ENCODE data around the gene RPUSD4.

Gene RPUSD4

DNA sequence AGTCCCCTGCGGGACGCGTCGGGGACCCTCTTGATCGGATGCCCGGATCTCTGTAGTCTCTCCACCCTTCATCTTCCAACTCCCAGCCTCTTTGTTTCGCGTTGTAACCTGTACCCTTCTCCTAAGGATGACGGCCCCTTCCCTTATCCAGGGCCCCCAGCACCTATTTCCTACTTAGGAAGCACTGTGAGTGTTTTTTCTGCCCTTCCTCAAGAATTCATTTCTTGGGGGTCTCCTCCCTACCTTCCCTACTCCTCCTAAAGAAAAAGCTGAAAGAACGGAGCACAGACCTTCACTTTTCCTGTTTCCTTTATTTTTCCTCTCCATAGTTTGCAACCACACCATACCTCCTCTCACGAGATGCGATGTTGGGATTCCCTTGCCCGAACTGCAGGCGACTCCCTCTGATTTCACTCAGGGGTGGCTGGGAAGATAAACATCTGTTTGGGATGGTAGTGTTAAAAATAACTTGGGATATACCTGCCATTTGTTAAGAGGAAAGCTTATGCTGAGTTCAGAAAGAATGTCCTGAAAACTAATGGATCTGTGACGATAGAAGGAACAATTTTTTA is 725 bp upstream of the RPUSD4 start:
- no peak for DNase-seq (ENCODE audit: low read depth)

DNA sequence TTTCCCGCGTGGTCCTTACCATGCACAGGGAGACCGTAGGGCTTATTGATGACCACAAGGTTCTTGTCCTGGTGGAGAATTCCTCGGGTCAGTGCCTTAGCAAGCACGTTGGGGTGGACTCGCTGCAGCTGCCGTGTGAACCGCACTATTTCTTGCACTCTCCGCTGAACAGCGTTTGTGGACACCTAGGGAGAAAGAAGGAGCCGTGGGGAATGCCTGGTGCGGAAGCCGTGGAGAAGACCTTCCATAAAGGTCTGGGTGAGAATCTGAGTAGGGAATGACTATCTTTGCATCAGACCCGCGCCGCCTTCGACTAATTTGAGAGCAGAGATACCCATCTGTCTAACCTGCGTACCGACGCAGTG is 597 bp downstream of the RPUSD4 start:
- no peak for DNase-seq (ENCODE audit: low read depth)

DNA sequence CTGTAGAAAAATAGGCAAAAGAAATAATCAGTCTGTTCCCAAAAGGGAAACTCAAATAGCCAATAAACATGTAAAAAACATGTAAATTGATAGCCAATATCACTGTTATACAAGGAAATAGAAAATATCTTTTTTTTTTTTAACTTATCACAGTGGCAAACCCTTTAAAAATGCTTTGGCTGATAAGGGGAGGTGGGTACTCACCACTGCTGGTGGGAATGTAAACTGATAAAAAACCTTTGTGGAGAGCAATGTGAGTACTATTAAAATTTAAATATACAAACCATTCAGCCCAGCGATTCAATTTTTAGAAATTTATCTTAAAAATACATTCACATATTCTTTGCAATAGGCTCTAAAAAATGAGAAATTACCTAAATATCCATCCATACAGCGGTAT is 3.6 kb downstream of the RPUSD4 start:
- no peak for DNase-seq (ENCODE audit: low read depth)

DNA sequence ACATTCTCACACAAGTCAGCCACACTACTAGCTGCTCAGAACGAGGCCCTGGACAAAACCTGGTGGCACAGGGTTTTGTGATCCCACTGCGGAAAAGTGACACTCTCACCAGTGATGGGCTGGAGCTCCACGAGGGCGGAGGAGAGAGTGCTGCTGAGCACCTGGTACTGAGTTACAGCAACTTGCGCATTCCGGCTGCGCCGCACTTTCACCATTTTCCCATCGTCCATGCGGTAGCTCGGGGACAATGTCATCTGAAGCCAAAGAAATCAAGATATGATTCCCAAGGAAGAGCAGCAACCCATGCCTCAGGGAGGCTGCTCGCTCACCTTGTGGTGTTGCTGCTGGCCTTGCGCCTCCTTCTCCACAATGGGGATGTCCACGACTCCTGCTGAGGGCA is 6.1 kb downstream of the RPUSD4 start:
- DNase-seq (ENCODE audit: low read depth) = no peak

DNA sequence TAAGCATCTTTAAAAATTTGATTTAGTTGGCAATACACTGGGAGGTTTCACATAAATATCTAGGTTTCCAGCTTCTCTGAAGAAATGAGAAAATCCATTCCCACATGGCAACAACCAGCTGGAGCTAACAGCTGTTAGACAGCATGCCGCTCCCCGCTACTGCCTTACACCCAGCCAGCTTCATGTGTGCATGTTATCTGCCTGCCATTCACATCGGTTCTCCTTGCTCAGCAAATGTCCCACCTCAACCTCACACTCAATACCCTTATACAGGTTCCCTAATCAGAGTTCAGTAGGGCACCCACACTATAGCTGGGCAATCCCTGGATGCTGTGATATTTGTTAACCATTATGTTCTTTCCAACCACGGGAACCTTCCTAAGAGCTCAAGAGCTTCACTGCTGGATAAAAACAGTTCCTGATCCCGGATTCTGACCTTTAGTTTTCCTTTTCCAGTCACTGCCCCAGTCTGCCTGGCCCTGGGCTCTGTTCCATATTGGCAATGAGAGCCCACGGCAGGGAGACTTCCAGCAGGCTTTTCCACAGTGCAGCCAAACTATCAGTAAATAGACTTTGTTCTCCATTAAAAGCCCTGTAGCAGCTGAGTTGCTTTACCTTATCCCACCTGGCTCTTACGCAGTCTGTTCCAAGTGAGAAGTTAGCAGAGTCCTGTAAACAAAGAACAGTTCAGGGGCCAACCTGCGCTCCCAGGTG is 8.6 kb downstream of the RPUSD4 start:
- no peak for DNase-seq (ENCODE audit: low read depth)

DNA sequence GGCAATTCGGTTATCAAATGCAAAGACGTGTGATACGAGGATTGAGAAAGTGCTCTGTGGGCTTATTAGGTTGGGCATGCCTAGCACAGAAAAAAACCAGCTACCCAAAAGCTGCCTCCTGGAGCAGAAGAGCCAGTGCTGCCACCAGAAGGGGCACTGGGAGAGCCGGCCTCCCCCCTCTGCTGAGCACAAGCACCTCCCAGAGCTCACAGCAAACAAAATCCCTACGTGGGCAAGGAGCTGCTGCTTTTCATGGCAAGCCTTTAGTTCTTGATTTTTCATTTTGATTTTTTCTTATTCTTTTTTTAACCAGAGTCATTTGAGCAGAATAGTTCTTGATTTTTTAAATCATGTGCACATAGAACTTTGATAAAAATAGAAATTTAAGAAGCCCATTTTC is 12.8 kb downstream of the RPUSD4 start:
- DNase-seq (ENCODE audit: low read depth) = no peak

DNA sequence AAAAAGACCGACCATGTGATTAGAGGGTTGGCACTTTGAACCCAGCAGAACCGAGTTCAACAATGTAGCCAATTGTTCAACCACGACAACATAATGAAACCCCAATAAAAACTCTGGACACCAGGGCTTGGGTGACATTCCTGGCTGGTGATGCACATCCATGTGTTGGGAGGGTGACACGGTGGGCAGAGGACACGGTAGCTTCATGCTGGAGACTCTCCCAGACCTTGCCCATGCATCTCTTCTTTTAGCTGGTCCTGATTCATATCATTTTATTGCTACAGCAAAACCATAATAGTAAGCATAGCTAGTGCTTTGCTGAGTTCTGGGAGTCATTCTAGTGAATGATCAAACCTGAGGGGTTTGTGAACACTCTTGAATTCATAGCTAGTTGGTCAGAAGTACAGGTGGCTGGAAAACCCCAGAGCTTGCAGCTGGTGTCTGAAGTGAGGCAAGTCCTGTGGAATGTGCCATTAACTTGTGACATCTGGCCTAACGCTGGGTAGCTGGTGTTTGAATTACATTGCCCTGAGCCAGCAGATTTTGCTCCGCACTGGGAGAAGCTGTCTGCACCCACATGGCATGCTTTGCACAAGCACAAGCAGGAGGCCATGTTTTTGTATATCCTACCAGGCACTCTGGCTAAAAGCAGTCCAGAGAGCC is 14.0 kb downstream of the RPUSD4 start:
- DNase-seq (ENCODE audit: low read depth) = no peak

DNA sequence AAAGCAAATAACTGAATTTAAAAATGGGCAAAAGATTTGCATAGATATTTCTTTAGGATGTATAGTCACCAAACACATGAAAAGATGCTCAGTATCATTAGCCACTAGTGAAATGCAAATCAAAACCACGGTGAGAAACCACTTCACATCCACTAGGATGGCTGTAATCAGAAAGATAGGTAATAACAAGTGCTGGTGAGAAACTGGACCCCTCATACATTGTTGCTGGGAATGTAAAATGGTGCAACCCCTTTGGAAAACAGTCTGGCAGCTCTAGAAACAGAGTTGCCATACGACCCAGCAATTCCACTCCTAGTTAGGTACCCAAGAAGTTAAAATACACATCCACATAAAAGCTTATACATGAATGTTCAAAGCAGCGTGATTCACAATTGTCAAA is 16.3 kb downstream of the RPUSD4 start:
- DNase-seq (ENCODE audit: low read depth) = no peak

DNA sequence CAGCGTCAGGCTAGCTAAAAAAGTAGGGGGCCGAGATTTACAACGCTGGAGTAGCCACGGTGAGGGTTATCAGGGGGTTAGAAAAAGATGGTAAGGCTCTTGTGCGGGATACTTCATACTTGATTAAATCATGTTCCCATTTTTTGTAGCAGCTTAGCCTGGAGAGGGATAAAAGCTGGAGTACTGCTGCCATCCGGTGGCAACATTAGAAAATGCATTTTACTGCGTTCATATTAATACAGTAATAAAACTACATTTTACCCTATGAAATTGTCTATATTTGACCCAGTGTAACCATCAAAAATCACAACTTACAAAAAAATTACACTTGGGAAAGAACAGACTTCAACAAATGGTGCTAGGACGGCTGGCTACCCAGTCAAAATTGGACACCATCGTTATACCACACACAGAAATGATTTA is 17.3 kb downstream of the RPUSD4 start:
- DNase-seq (ENCODE audit: low read depth) = no peak

DNA sequence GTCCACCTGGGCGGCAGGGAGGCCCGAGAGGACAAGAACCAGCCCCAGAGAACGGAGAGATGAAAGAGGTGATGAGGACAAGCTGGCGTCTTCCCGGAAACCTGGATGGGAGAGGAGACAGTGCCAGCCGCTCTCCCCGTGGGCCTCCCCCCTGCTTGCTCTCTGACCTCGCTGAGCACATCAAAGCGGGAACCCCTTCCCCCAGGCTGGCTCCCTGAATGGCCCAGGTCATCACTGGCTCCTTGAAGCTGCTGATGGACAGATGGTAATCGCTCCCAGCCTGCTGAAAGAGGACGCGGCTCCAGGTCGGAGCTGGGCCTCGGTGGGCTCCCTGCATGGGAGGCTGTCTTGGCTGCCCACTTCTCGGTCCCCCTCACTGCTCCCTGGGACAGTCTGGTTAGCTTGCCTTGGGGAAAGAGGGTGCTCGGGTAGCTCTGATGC is 18.4 kb downstream of the RPUSD4 start:
- DNase-seq (ENCODE audit: low read depth) = no peak

DNA sequence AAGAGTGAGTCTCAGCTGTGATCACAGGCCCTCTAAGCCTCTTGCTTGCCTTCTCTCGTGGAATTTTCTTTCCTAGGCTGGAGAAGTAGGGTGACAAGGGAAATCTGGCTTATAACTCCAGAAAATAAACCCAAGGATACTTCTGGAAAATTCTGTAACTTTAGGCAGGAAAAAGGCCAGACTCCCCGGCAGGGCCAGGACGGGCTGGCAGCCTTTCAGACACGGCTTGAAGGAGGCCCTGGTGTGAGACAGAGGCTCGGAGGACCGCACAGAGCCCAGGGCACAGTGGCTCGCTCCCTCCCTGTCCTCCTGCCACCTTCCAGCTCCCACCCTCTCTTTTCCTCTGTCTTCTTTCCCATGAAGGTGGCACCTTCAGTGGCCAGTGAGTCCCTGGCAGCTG is 19.1 kb downstream of the RPUSD4 start:
- DNase-seq (ENCODE audit: low read depth) = no peak

DNA sequence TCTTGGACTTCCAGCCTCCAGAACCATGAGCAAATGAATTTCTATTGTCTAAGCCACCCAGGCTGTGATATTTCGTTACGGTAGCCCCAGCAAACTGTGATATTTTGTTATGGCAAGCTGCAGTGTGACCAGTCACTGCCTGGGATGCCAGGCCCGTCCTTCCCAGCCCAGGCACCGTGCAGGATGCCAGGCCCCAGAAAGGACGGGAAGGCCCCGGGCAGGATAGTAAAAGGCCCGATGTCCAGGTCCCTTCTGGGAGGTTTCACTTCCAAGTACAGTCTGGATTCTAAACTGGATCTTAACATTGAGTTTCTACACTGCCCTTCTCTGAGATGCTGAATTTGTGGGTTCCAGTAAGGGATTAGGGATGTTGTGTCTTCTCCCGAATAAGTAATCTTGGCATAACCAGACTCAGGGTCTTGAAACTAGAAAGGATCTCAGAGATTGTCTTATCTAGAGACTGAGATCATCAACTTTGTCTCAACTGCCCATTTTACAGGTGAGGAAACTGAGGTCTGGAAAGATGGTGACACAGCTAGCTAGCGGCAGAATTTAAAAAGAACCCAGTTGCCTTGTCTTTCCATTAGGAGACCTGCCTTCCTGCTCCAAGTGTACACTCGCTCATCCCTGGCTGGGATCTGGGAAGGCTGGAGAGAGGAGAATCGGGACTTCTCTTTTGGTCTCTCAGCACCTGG is 19.9 kb downstream of the RPUSD4 start:
- DNase-seq (ENCODE audit: low read depth) = no peak

DNA sequence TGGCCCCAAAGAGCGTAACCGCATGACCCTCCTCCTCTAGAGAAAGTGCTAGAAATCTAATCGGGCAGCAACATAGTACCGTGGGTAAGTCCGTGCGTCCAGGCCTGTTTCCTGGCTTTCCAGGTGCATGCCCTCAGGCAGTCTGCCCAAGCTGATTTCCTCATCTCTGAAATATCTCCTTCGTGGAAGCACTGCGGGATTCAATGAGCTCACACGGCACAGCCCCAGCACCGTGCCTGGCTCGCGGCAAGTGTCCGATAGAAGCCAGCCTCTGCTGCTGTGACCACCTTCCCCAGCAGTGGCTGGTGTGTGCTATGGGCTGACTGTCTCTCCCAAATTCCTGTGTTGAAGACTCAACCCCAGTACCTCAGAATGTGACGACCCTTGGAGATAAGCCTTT is 20.7 kb downstream of the RPUSD4 start:
- no peak for DNase-seq (ENCODE audit: low read depth)

DNA sequence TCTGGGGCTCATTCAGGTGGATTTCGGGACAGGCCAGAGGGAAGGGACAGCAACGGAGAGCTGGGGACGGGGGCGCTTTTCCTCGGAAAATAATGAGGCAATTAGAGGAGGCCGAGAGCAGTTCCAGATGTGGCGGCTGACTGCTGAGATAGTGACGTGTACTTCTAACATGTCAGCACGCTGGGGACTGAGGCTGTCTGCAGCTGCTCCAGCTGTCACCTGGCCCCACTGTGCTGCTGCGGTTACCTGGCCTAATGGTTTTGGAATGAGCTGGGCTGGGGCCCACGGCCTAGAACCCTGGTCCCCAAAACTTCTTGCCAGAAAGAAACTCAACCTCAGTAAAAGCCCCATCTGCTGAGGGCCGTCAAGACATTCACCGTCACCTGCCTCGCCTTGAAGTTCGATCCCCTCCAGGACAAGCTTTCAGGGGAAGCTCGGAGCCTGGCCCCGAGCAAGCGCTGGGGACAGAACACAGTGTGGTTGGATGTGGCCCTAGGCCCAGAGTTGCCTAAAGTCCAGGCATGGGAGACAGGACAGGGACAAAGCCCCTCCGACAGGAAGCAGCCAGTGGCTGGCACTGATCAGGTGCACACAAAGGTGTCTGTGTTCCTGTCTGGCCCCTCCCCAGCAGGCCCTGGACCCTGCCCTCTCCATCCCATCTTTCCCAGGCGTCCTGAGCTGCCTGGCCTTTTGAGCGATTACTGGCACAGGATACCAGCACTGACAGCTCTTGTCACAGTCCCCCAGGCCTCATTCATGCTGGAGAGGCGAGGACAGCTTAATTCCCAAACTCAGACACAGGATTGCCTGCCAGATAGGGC is 22.1 kb downstream of the RPUSD4 start:
- DNase-seq (ENCODE audit: low read depth) = no peak

DNA sequence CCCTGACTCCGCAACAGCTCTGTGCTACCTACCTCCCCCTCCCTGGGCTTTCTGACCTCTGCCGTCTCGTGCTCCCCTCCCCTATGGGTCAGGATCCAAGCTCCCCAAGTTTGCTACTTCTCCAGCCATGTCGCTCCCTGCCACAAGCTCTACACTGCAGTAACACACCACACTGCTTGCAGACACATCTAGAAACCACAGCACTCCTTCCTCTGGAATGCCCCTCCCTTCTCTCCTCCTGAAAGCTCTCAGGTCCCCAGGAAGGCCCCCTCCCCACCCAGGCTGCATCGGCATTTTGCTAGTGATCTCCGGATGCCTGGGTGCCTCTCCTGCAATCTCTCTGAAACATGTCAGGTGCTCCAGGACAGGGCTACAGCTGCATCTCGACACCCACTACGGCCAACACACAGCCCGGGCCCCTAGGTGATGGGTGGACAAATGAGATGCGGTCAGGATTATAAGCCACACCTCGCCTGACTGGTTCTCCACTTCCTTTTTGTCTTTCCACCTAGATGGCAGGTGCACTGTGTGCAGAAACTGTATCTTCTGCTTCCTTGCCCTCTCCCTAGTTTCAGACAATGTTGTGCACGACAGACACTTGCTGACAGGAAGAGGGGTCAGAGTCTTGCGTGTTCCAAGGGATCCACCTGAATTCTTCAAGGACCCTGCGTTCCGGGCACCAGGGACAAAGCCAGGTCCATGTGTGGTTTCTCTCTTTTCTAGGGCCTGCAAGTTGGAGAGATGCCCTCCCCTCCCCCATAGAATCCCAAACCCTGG is 22.9 kb downstream of the RPUSD4 start:
- DNase-seq (ENCODE audit: low read depth) = no peak

DNA sequence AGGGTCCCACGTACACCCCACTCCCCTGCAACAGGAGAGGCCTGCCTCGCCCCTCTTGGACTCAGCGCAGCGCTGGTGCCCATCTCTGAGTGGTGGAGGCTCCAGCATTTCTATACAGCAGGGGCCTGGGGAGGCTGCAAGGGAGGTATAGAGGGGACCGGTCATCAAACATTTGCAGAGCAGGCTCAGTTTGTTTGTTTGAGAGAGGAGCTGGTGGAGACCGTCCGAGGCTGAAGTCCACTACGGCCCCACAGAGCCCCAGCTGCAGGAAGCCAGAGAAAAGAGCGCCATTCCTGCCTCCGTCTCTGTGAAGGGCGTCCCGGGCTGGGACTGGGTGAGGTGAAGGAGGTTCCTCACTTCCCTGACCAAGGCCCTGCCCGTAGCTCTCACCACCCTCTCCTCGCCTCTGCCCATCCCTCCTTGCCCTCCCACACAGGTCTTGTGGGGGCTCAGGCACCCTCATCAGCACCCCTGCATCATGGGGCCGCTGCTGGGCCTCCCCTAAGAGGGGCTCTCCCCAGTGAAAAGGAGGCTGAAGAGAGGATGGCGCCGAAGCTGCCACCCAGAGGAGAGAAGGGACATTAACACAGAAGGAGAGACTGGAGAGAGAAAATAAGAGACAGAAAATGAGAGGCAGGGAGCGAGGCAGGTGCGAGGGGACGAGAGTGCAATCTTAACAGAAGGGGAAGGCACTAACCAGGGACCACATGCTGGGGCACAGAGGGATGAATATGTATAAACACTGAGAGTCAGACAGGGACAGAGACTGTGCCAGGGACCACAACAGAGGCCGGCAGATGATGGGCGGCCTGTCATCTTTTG is 24.5 kb downstream of the RPUSD4 start:
- DNase-seq (ENCODE audit: low read depth) = no peak

DNA sequence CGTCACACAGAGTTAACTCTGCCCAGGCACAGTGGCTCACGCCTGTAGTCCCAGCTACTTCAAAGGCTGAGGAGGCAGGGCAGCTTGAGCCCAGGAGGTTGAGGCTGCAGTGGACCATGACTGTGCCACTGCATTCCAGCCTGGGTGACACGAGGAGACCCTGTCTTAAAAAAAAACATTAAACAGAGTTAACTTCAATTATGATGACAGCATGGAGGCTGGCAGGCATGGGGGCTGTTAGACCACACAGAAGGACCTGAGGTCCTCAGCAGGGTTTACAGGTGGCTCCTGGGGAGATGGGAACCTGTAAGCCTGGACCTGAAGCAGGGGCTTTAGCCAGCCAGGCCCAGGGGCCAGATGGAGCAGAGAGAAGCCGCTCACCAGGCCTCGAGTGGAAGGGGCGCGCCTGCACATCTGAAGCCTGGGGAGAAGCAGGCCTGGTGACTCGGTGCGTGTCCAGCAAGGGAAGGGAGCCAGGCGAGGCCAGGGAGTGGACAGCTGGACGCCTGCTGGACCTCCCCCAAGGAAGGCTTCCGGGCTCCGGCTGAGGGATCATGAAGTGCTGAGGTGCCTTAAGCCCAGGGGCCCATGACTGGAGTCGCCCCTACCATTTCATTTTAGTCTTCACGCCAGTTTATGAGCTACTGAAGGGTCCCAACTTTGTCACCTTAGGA is 25.3 kb downstream of the RPUSD4 start:
- DNase-seq (ENCODE audit: low read depth) = no peak

DNA sequence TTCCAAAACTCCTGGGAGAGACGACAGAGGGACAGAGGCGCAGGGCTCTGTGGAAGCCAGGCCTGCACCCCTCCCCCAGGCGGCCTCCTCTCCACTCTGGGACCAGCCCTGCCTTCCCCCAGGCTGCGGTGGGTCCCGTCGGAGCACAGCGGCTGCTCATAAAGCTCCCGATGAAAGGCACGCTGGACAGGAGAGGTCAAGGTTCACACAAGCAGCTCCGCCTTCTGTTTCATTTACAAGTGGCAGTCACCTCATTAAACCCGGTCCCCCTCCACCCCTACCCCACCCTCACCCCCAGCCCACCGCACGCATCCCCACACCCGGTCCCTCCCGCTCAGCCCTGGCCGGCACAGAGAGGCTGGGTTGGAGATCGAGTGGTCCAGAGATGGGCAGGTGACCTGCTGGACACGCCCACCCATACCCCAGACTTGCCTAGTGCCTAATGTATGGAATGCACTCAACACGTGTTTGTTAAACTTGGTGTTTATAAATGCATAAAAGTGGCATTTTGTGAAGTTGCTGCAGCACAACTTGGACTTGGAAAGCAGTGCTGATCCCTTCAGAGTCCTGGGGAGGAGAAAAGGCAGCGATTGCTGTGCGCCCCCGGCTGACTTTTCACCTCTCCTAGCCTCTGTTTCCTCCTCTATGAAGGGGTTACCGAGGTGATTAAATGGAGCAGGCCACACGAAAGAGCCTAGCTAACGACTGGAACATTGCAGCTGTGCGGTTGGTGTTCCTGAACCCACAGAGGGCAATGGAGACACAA is 26.0 kb downstream of the RPUSD4 start:
- no peak for DNase-seq (ENCODE audit: low read depth)

DNA sequence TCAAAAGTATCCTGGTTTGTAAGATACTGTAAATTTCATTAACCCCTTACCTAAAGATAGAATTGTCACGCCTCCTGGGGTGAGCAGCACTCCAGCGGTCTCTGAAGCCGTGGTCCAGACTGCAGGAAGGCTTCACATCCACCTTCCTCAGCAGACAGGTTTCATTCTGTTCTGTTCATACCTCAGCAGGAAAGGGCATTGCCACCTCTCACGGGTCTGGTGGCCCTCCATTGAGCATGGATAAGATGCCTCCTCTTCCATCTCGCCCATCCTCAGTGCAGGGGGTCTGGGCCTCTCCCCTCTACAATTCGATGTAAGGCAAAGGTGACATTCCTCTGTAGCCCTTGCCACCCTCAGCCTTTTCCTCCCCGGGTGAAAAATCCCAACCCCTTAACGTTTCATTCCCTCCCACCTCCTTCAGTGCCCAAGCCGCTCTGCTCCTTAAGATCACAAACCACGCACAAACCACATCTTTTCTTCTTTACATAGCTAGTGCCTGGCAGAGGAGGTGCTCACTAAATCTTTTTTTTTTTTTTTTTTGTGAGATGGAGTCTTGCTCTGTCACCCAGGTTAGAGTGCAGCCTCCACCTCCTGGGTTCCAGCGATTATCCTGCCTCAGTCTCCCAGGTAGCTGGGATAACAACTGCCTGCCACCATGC is 28.5 kb downstream of the RPUSD4 start:
- DNase-seq (ENCODE audit: low read depth) = no peak
